Choroid plexus epithelial cell (primary cell): Measurements from ENCODE around the gene GEN1.
"Not testable (repeated sequence)": the region's sequence is repeated elsewhere in the genome, so short reads cannot be mapped to it uniquely, and the experiment has no call there.

ENCODE experiments used
- DNase-seq: peaks from one replicate; pipeline ENCODE4 v3.0.0-alpha.2; 2010; ENCODE audit warnings: low read depth
- H3K4me3 ChIP-seq: 2 replicates; pipeline ENCODE4 v1.5.1; 2011; ENCODE audit warnings: low read depth, mild to moderate bottlenecking, control low read depth, low read length, moderate library complexity
- CTCF ChIP-seq: conservative IDR thresholded peaks from 2 replicates; pipeline ENCODE4 v1.5.1; 2011; ENCODE audit warnings: low read depth, mild to moderate bottlenecking, control low read depth, inconsistent platforms, low read length, moderate library complexity

The GEN1 gene

GRCh38 chr2:17821535-17822444, 67.9 kb downstream of the GEN1 start:
- no peak for TF ChIP-seq CTCF
- H3K4me3 ChIP-seq, result no peak overlapping the region
- DNase-seq, result peak; percentile 30

DNA sequence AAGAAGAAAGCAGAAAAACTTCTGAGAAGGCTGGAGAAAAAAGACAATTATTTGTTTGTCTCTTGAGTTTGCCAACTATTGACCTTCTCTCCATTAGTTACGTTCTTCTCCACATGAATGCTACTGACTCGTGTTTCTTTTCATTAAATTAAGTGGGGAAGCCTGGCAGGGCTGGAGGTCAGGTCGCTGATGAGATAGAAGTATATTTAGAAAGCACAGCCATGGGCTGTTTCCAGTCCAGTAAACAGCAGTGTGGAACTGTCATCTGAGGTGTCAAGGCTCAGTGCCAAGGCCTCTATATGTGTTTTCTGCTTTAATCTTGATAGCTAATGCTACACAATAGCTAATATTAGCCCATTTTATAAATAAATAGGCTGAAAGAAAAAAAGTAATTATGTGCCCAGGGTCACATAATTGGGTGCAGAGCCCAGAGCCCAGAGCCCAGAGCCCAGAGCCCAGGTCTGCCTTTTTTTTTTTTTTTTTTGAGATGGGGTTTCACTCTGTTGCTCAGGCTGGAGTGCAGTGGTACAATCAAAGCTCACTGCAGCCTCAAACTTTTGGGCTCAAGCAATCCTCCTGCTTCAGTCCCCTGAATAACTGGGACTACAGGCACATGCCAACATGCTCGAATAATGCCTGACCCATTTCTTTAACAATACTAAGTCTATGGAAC, 68.6 kb downstream of the GEN1 start:
- no peak for TF ChIP-seq CTCF
- no peak overlapping the region for H3K4me3 ChIP-seq
- no peak for DNase-seq

GRCh38 chr2:17823646-17824045, 69.7 kb downstream of the GEN1 start:
- H3K4me3 ChIP-seq, DNase-seq: not testable (repeated sequence)

GRCh38 chr2:17827316-17827715, 73.4 kb downstream of the GEN1 start:
- no peak for TF ChIP-seq CTCF
- H3K4me3 ChIP-seq, result no peak overlapping the region
- no peak for DNase-seq

GRCh38 chr2:17827785-17828184, 73.8 kb downstream of the GEN1 start:
- no peak for DNase-seq
- no peak overlapping the region for H3K4me3 ChIP-seq
- no peak for TF ChIP-seq CTCF

DNA sequence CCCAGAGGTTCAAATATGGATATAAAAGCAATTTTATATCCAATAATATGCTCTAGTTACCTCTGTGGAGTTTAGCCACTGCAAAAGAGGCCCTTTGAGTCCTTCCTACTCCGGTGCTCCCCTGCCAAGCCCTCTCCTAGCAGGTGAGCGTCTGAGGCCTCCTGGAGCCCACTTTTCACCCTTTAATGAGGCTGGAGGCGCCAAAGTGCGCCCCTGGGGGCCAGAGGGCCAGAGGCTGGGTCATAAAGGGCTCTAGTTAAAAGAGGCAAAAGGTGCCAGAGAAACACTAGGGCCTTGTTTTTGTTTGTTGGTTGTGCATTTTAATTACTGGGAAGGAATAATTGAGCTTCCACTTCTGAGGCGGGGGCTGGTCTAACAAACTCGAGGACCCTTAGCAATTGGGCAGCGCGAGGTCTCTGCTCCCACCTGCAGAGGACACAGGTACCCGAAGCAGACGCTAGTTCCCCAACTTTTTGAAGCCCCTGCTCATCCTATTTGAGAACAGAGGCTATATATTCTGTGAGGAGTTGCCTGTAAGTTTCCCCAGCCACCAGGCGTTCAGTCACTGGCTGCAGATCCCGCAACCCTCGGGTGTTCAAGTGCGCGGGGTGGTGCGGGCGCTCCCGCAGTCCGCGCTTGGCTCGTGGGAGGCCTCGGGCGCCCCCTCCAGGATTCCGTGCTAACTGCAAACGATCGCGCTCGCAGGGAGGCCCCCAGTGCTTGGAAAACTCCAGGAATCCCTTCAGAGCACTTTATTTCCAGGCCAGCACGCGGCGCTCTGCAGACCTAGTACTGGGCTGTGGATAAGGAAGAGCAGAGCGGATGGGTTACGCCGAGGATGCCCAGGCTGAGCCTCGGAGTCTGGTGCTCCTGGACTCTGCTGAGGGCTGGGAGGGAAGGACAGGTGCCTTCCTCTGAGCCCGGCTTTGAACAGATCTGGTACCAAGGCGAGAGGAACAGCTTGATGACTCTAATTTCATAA, 76.4 kb downstream of the GEN1 start:
- peak; percentile 79 for DNase-seq
- peak overlapping the region; percentile 28 for H3K4me3 ChIP-seq
- TF ChIP-seq CTCF, result peak; percentile 90

- peak; percentile 16 for TF ChIP-seq CTCF
- no peak overlapping the region for H3K4me3 ChIP-seq
- peak; percentile 67 for DNase-seq
Measured at GRCh38 chr2:17835516-17835915, 81.6 kb downstream of the GEN1 start.
